Neuron (in vitro differentiated cells): ENCODE results near the gene SERPIND1.
"Not testable (repeated sequence)": the region's sequence is repeated elsewhere in the genome, so short reads cannot be mapped to it uniquely, and the experiment has no call there.

ENCODE experiments used
- H2AFZ ChIP-seq: one replicate; pipeline ENCODE4 v1.6.1; 2013; ENCODE audit warnings: low read depth, mild to moderate bottlenecking, inconsistent platforms, low read length, moderate library complexity
- H3K27me3 ChIP-seq: one replicate; pipeline ENCODE4 v1.6.1; 2013; ENCODE audit warnings: low read length; ENCODE audit not compliant: insufficient read depth
- H3K36me3 ChIP-seq: one replicate; pipeline ENCODE4 v1.6.1; 2013; ENCODE audit warnings: low read length; ENCODE audit not compliant: insufficient read depth
- H3K4me1 ChIP-seq: one replicate; pipeline ENCODE4 v1.6.1; 2013; ENCODE audit warnings: low read length; ENCODE audit not compliant: insufficient read depth
- H3K4me3 ChIP-seq: 2 replicates; pipeline ENCODE4 v1.5.1; 2013; ENCODE audit warnings: mild to moderate bottlenecking, low read length, moderate library complexity
- H3K9me3 ChIP-seq: one replicate; pipeline ENCODE4 v1.6.1; 2013; ENCODE audit warnings: low read length

The SERPIND1 gene

DNA sequence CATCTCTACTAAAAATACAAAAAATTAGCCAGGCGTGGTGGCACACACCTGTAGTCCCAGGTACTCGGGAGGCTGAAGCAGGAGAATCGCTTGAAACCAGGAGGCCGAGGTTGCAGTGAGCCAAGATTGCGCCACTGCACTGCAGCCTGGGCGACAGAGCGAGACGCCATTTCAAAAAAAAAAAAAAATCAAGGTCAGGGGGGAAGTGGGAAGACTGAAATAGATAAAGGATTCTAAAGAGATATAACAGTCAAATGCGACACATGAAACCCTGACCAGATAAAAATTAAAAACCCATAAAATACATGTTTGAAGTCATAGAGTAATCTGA is 4.5 kb upstream of the SERPIND1 start:
- H3K27me3 ChIP-seq, H3K4me3 ChIP-seq, H2AFZ ChIP-seq, H3K4me1 ChIP-seq, H3K9me3 ChIP-seq: not testable (repeated sequence)
- H3K36me3 ChIP-seq = peaks cover 17% of the 10 kb centered on the region

- Histone ChIP-seq H3K36me3 (peaks cover 5% of the 10 kb centered on the region), H3K27me3 (no peaks in the 10 kb centered on the region), H2AFZ (no peak overlapping the region)
These were observed 1.8 kb upstream of the SERPIND1 start for GRCh38 chr22:20771918-20772625.

DNA sequence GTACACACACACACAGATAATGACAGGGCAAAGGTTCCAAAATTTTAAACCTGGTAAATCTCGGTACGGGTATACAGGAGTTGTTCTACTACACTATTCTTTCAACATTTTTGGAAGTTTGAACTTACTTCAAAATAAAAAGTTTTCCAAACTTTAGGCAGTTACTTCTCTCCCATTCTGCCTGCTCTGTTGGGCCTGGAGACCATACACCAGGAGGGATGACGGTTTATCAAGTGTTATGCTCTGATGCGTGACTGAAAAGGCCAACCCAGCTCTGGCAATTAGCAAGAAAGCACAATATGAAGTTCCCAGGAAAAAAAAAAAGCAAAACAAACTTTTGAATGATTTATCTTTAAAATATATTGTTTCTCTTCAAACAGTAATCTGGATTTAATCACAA is 969 bp downstream of the SERPIND1 start:
- no peak overlapping the region for H3K4me3 ChIP-seq
- no peak overlapping the region for H2AFZ ChIP-seq

More at GRCh38 chr22:20771918-20772625, 1.8 kb upstream of the SERPIND1 start:
- Histone ChIP-seq H3K4me3 (no peak overlapping the region), H3K9me3 (no peaks in the 10 kb centered on the region), H3K4me1 (peaks cover 6% of the 10 kb centered on the region)

GRCh38 chr22:20775342-20775895 is 1.5 kb downstream of the SERPIND1 start:
- no peak overlapping the region for H3K4me3 ChIP-seq
- peaks cover 16% of the 10 kb centered on the region for H3K36me3 ChIP-seq
- no peaks in the 10 kb centered on the region for H3K27me3 ChIP-seq
- H2AFZ ChIP-seq = no peak overlapping the region
- peaks cover 6% of the 10 kb centered on the region for H3K4me1 ChIP-seq
- no peaks in the 10 kb centered on the region for H3K9me3 ChIP-seq

More for the DNA sequence above, 969 bp downstream of the SERPIND1 start:
- no peaks in the 10 kb centered on the region for H3K27me3 ChIP-seq
- peaks cover 11% of the 10 kb centered on the region for H3K36me3 ChIP-seq
- peaks cover 6% of the 10 kb centered on the region for H3K4me1 ChIP-seq
- no peaks in the 10 kb centered on the region for H3K9me3 ChIP-seq

- Histone ChIP-seq H3K27me3 (no peaks in the 10 kb centered on the region), H3K9me3 (no peaks in the 10 kb centered on the region), H3K4me3 (no peak overlapping the region), H2AFZ (no peak overlapping the region), H3K4me1 (peaks cover 6% of the 10 kb centered on the region), H3K36me3 (peaks cover 18% of the 10 kb centered on the region)
These were observed 2.9 kb downstream of the SERPIND1 start for GRCh38 chr22:20776624-20777405.

DNA sequence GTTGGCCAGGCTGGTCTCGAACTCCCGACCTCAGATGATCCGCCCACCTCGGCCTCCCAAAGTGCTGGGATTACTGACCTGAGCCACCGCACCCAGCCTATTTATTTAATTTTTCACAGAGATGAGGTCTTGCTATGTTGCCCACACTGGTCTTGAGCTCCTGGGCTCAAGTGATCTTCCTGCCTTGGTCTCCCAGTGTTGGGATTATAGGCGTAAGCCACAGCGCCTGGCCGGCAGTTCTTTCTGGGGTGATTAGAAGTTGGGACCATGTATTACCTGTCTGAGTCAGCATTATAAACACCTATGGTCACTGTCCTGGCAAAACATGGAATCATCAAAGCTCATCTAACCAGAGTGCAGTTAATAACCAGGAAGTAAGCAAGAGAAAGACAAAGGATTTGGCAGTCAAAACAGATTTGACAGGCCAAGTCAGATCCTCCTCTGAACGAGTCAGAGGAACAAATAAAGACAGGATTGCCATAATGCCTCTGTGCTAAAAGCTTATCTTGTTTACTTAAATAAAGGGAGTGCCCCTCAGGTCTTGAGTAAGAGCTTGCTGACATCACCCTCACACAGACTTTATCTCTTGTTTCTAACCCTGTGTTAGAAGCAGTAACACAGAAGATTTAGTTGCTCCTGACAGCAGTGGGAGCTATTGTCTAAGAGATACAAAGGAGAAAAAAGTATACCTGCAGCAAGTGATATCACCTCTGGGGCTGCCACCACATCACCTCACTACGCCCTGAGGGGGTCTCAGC is 3.7 kb downstream of the SERPIND1 start:
- Histone ChIP-seq H3K9me3 (no peaks in the 10 kb centered on the region), H3K27me3 (no peaks in the 10 kb centered on the region), H3K36me3 (peaks cover 18% of the 10 kb centered on the region), H3K4me3 (no peak overlapping the region), H3K4me1 (no peaks in the 10 kb centered on the region), H2AFZ (no peak overlapping the region)

- peaks cover 22% of the 10 kb centered on the region for H3K36me3 ChIP-seq
- H3K9me3 ChIP-seq = no peaks in the 10 kb centered on the region
- H3K27me3 ChIP-seq = no peaks in the 10 kb centered on the region
- no peaks in the 10 kb centered on the region for H3K4me1 ChIP-seq
- H2AFZ ChIP-seq = no peak overlapping the region
- H3K4me3 ChIP-seq = no peak overlapping the region
These were observed 5.3 kb downstream of the SERPIND1 start for GRCh38 chr22:20779014-20779817.

DNA sequence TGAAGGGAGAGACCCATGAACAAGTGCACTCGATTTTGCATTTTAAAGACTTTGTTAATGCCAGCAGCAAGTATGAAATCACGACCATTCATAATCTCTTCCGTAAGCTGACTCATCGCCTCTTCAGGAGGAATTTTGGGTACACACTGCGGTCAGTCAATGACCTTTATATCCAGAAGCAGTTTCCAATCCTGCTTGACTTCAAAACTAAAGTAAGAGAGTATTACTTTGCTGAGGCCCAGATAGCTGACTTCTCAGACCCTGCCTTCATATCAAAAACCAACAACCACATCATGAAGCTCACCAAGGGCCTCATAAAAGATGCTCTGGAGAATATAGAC is 5.9 kb downstream of the SERPIND1 start:
- Histone ChIP-seq H3K4me1 (no peaks in the 10 kb centered on the region), H3K36me3 (peaks cover 22% of the 10 kb centered on the region), H3K9me3 (no peaks in the 10 kb centered on the region), H2AFZ (no peak overlapping the region), H3K27me3 (no peaks in the 10 kb centered on the region), H3K4me3 (no peak overlapping the region)

GRCh38 chr22:20781272-20781990 is 7.5 kb downstream of the SERPIND1 start:
- Histone ChIP-seq H3K4me3 (no peak overlapping the region), H3K36me3 (peaks cover 31% of the 10 kb centered on the region), H3K9me3 (no peaks in the 10 kb centered on the region), H3K27me3 (no peaks in the 10 kb centered on the region), H2AFZ (no peak overlapping the region), H3K4me1 (no peaks in the 10 kb centered on the region)

- no peak overlapping the region for H3K4me3 ChIP-seq
- H3K36me3 ChIP-seq = peaks cover 33% of the 10 kb centered on the region
- no peaks in the 10 kb centered on the region for H3K4me1 ChIP-seq
These were observed 8.2 kb downstream of the SERPIND1 start for GRCh38 chr22:20782083-20782482.

GRCh38 chr22:20782596-20783299 is 8.8 kb downstream of the SERPIND1 start:
- Histone ChIP-seq H3K4me3 (no peak overlapping the region), H3K4me1 (no peaks in the 10 kb centered on the region), H2AFZ (no peak overlapping the region), H3K27me3 (no peaks in the 10 kb centered on the region), H3K36me3 (peaks cover 40% of the 10 kb centered on the region), H3K9me3 (no peaks in the 10 kb centered on the region)

More at GRCh38 chr22:20782083-20782482, 8.2 kb downstream of the SERPIND1 start:
- no peaks in the 10 kb centered on the region for H3K27me3 ChIP-seq
- H3K9me3 ChIP-seq = no peaks in the 10 kb centered on the region
- no peak overlapping the region for H2AFZ ChIP-seq
